ENCODE measurements around the gene DNAH8.
A peak's percentile ranks its signal among the peaks of the same experiment; 100 is the strongest.
"Not testable (repeated sequence)": the region's sequence is repeated elsewhere in the genome, so short reads cannot be mapped to it uniquely, and the experiment has no call there.

Gene DNAH8, protein sequence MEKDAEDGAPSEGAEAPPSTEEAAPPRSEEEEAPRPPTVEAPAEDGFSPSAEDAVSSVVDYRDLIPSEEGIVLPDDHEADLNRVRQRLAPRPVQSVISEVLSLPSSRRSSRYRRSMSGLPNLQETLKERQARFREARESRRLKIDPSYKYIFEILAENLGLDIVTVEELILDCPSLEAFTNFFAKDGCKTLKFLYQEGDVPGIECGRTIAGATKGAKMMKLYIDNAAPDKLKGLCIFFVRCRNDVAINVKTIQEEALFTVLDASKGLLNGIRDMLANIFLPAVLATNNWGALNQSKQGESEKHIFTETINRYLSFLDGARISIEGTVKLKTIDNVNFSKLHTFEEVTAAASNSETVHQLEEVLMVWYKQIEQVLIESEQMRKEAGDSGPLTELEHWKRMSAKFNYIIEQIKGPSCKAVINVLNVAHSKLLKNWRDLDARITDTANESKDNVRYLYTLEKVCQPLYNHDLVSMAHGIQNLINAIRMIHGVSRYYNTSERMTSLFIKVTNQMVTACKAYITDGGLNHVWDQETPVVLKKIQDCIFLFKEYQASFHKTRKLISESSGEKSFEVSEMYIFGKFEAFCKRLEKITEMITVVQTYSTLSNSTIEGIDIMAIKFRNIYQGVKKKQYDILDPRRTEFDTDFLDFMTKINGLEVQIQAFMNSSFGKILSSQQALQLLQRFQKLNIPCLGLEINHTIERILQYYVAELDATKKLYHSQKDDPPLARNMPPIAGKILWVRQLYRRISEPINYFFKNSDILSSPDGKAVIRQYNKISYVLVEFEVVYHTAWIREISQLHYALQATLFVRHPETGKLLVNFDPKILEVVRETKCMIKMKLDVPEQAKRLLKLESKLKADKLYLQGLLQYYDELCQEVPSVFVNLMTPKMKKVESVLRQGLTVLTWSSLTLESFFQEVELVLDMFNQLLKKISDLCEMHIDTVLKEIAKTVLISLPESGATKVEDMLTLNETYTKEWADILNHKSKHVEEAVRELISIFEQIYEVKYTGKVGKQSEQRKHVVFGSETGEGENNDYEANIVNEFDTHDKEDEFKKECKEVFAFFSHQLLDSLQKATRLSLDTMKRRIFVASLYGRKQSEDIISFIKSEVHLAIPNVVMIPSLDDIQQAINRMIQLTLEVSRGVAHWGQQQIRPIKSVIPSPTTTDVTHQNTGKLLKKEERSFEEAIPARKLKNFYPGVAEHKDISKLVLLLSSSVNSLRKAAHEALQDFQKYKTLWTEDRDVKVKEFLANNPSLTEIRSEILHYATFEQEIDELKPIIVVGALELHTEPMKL (N-terminal part only)

DNA sequence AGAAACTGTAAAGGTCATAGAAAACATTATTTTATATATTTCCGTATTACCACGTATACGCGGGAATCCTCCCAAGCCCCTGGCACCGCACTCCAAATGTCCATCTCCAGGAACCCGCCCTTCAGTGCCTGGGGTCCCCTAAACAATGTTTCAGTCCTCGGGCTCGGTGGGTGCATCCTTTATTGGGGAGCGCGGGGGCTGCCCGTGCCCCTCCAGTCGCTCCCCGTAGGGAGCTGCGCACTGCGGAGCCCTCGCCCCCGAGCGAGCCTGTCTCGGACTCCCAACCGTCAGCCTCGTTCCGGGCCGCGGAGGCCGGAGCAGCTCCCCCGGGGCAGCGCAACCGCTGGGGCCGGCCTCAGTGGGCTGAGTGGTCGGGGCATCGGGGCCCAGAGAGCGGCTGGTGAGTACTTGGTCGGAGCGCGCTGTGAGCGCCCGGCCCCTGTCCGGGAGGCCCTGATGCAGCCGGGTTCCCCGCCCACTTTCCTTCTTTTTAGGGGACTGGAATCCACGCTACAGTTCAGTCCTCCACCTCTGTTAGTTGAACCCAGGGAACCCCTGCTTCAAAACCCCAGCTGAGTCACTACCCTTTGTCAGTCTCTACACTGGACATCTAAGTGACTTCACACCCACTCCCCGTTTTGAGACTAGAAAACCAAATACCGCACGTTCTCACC, at the start of gene DNAH8:
DNAH8 (plus strand) TSS at position 296 of the 674 bp plus-strand sequence. CDS start 7,499 bp downstream, outside the sequence.
- DNase-seq: no peak

DNA sequence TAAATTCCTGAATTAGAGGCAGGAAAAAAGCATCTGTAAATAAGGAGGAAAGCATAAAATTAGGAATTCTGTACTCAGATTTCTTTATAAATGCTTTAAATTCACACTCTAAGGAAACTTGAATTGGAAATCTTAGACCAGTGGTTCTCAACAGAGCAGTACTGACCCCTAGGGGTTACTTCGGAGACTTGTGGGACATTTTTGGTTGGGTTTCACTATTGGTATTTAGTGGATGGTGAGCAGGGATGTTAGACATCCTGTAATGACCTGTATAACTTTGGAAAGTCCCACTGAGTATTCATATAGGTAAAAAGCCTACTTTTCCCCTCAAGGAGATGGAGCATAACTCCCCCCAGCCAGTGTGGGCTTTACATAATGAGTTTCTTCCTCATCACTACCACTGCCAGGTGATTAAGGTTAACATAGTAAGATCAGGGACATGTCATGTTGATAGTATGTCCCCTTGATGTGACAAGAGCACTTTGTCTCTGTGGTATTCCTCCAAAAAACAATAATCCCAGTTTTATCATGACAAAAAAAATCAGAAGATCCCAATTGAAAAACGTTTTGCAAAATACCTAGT, 43.1 kb upstream of the DNAH8 start:
- no peak for DNase-seq

DNA sequence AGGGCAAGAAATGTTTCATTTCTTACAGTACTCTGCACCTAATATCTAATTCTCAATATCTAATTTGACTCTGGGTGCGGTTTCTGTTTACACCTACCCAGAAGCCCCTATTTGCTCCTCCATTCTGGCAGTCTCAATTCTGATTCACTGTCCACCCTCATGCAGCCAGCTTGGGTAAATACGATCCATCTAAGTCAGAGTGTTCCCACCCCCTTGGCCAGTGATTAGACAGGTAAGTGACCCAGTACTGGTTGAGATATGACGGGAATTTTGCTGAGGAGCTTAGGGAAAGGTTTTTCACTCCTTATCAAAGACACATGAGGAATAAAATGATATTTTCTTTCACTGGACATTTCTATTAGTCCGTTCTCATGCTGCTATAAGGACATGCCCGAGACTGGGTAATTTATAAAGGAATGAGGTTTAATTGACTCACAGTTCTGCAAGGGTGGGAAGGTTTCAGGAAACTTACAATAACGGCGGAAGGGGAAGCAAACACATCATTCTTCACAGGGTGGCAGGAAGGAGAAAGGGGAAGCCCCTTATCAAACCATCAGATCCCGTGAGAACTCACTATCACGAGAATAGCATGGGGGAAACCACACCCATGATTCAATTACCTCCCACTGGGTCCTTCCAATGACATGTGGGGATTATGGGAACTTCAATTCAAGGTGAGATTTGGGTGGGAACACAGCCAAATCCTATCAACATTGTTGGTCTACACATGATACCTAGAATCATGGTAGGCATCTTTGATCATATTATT, 41.5 kb upstream of the DNAH8 start:
- DNase-seq: peak; percentile 13

DNA sequence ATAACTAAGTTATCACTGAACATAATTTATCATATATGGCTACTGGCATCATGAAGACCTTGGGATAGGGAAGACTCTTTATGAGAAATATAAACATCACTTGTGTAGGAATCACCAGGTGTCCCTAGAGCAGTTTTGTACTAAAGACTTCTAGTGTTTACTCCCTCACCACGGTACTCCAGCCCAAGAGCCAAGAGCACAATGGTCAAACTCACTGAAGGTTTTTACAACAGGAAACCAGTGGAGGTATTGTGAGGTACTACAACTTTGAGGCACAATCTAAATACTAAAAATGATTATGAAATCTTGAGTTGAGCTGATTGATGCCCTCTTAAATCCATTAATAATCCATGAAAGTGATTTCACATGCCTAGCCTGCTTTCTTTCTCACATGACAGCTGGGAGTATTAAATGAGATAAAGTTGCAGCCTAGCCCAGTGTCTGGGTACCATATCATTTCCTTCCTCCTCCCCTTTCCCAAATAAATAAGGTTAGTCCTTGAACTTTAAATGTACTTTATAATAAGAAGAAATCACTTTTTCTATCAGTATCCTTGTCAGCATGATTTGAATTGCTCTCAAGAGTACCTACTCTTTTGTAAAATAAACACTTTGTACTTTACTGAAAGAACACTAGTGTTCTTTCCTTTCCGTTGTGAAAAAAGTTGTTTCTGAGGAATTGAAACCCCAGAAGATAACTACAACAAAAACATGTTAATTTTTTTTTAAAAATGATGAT, 38.7 kb upstream of the DNAH8 start:
- no peak for DNase-seq

DNA sequence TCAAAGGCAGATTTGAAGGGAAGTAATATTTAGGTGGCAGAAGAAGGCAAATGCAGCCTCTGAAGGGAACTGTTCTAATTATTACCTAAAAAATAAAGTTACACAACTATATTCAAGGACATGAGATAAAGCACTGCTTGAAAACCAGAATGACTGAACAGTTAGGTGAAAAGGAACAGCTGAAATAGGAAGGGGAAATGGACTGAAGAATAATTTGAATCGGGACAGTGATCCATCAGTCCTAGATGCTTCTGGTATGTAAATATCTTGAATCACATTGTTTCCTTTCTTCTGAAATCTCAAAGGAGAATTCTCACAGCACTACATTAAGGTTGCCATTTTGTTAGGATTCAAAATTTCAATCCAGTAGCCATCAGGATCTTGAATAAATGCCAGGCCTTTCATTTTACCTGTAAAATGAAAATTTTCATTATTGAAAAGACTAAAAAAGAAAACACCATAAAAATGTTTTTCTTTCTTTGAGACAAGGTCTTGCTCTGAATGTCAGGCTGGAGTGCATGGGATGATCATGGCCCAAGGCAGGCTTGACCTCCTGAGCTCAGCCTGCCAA, 38.1 kb upstream of the DNAH8 start:
- no peak for DNase-seq

DNA sequence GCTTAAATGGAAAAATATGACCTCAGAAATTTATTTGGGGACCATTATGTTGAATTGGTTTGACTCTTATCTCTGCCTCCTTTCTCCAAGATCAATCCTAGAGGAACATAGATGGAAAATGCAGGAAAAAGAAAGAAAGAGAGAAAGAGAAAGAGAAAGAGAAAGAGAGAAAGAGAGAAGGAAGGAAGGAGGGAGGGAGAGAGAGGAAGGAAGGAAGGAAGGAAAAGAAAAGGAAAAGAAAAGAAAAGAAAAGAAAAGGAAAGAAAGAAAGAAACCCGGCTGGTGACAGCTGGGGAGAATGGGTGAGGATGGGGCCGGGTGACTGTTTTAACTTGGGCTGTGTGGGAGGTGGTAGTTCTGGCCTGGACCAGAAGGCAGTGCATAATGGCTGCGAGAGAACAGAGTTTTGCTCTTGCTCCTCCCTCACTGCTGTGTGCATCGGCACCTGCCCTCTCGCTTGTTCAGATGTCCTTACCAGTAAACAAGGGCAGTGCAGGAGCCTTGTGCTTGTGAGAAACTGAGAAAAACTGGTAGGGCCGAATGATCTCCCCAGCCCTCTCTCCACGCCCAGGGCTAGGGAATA, 36.8 kb upstream of the DNAH8 start:
- DNase-seq: no peak

DNA sequence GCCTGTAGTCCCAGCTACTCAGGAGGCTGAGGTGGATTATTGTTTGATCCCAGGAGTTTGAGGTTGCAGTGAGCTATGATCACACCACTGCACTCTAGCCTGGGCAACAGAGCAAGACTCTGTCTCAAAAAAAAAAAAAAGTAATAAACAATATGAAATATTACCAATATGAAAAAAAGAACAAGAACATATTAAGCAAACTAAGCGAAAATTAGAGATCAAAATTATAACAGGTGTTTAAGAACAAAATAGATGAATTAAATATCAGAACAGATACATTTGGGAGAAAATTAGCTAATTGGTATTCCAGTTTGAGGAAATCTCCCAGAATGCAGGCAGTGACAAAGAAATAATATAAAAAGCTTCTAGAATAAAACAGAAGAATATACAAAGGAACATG, 35.4 kb upstream of the DNAH8 start:
- no peak for DNase-seq

DNA sequence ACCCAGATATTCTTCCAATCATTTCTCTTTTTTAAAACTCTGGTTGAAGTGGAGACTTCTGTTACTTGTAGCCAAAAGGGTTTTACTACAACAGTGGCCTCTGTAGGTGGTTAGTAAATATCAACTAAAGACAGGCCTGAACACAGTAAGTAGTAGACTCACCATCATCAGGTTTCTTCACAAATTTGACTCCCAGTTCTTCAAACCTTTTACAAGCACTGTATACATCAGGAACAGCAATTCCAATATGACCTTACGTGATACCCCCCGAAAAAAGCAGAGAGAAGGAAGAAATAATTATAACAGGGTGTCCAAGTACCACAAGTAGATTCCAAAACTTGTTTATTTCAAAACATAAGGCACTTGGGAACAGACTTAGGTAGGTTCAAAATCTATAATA, 33.3 kb upstream of the DNAH8 start:
- DNase-seq: no peak

DNA sequence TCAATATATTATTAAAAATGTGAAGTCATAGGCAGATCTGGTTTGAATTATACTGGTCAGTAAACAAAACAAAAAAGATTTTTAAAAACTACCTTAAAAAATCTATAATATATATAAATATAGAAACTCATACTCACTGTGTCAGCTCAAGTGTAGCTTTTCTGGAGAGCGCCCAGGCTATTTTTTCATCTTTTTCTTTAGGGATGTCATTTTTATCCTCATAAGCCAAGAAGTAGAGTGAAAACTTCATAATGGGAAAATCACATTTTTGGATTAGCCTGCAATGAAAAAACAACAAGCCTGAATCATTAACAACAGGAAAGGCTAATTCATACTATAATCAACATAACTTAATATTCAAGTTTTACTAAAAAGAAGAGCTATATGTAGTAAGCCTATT, 30.9 kb upstream of the DNAH8 start:
- no peak for DNase-seq

DNA sequence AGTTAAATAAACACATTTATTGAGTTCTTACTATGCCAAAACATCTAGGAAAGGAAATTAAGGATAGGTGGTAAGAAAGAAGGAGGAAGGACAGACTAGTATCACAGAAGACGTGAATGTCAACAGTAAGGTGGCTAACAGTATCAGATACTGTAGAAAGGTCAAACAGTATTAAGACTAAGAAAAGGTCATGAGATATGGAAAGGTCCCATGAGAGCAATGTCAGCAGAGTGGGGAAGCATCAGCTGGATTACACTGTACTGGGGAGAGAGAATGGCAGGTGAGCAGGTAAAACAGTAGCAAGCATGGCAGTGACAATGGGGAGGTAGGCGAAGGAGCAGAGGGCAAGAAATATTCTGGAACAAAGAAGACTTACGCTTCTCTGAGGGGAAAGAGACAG, 30.2 kb upstream of the DNAH8 start:
- DNase-seq: no peak

DNA sequence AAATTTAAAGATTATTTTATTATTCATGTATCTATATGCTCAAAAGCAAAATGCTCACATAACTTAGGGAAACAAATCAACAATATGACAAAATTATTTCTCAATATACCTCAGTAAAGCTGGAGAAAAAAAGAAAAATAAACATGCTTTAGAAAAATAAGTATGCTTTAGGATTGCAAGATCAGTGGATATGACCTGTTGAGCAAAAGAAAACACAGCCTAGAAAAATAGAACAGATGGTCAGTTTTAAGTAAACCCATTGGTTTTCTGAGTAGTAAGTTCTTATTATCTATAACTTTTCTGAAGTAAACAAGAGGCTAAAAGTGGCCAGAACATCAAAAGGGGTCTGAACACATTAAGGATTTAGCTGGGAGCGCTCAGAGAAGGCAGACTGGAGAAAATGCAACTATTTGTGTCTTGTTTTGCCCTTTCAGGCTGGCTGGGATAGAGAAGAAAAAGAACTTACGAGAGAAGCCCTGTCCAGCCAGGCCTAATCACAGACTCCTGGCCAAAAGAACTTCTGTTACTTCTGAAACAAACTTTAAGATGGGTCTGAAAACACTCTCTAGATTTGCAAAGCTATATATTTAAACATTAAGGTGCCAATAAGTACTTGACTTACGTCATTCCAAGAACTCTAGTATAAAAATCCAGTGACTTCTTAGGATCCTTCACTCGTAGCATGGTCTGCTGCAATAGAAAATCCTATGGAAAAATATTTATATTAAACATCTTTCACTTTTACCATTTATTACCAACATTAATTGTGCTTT, 28.7 kb upstream of the DNAH8 start:
- DNase-seq: no peak

DNA sequence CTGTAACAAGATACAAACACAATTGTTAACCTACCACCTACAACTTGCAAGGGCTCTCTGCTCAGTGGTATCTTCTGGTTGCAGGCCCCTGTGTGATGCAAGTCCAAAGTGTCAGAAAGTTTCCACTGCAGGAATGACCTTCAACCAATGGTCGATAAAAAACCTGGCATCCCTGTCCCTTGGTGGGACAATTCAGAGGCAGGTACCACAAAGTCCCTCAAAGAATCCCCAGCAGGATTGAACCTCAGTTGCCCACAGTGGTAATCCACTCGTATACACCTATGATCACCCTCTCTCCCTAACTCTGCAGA, 28.1 kb upstream of the DNAH8 start:
- DNase-seq: no peak

DNA sequence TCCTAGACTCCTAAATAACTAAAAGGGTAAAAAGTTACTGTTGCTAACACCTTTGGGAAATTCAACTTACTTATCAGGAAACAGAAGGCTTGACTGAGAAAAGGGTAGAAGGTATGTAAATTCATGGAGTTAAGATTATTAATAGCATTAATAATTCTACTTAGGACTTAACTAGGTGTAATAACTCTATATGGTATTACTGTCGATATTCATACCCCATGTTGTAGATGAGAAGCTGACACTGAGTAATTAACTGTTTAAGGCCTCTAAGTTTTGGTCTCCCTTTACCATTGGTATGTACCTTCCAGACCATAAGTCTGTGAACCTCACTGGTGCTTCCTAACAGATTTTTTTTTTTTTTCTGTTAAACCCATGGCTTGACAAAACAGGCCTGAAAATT, 27.6 kb upstream of the DNAH8 start:
- no peak for DNase-seq

DNA sequence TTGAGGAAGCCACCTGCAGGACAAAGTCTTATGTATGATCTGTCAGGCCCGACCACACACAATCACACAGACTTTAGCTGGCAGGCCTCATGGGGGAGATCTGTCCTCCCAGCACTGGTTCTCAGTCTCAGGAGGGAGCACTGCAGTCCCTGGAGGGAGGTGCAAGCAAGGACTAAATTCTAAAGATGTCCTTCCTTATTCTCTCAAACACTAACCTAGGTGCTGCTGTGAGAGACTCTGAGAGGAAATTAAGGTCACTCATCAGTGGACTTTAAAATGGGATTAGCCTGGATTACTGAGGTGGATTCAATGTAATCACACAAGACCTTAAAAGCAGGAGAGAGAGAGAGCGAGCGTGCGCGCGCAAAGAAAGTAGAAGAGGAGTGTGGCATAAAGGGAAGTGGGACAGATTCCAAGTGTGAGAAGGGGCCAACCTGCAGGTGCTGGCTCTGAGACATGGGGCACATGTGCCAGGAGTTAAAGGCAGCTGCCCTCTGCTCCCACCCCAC, 26.5 kb upstream of the DNAH8 start:
- no peak for DNase-seq

DNA sequence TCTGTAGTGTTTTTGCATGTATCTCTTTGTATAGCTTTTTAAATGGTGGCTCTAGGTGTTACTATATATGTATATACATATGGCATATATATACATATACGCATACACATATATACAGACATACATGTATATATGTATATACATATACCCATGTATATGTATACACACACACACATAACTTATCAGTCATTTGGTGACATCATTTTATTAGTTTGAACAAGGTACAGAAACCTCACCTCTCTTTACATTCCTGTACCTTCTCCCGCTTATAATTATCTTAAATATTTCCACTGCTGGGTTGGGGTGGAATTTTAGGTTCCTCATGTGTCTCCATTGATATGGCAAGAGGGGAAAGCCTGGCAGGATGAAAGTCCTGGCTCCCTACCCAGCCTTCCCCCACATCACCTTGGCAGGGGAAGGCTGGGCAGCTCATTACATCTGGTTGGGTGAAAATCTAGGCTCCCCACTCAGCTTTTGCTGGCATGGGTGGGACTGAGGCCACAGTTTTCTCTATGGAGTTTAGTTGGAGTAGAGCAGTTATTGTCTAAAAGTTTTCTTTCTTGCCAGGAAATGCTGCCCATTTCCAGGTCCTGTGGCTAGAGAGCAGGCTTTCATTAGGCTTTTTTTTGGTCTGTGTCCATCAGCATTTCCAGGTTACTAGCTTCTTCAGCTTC, 19.7 kb upstream of the DNAH8 start:
- no peak for DNase-seq

DNA sequence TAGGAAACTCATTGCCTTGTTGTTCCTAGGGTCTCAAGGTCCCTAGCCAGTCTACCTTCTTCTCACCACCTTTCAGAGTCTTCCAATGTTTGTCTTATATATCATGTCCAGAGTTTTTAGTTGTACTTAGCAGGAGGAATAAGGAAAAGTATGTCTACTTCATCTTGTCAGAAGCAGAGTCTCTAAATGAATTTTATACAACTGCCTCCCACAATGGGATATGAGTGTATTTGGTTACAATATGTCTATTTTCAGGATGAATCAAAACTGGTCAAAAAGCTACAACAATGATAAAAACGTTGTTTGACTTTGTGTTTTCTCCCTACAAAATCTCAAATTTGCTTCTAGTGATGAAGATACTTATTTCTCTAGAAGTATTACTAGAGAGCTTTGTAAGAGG, 19.2 kb upstream of the DNAH8 start:
- no peak for DNase-seq

DNA sequence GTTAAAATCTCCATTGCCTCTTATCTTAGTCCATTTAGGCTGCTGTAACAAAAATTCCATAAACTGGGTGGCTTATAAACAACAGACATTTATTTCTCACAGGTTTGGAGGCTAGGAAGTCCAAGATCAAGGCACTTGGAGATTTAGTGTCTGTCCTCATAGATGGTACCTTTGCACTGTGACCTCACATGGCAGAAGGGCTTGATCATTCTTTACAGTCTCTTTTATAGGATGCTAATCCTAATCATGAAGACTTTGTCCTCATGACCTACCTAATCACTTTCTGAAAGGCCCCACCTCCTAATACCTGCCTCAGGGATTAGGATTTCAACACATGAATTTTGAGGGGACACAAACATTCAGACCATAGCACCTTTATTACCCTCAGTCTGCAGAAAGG, 18.8 kb upstream of the DNAH8 start:
- DNase-seq: no peak

DNA sequence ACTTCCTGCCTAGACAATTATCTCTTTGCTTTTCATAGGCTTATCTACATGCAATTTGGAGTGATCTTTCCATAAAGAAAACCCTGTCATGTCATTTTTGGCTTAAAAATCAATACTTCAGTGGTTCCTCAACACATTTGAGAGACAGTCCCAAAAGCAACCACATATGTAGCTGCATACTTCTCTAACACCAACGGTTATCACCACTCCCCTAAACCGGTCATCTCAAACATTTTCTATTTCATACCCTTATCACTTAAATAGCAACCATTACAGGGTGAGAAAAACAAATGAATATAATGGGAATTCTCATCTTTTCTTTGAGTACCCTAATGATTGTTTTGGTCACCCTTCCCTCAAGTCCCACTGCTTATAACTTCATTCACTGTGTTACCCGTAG, 17.3 kb upstream of the DNAH8 start:
- DNase-seq: no peak

DNA sequence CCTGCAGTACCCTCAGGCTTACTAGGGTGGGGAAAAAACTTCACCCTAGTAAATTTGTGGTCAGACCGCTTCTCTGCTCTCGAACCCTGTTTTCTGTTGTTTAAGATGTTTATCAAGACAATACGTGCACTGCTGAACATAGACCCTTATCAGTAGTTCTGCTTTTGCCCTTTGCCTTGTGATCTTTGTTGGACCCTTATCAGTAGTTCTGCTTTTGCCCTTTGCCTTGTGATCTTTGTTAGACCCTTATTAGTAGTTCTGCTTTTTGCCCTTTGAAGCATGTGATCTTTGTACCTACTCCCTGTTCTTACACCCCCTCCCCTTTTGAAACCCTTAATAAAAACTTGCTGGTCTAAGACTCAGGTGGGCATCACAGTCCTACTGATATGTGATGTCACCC, 15.4 kb upstream of the DNAH8 start:
- DNase-seq: not testable (repeated sequence)
